HepG2 (cell line): ENCODE data around the gene CECR2. TPM values are rescaled to one million over a fixed set of nuclear protein-coding genes. Genes with fewer than 3 reads are reported as not detected.

ENCODE experiments used
- ATAC-seq: fragments of 200-7000 bp; cut with Tn5 transposase; 3 replicates; pipeline ENCODE4 v1.9.1; 2020; ENCODE audit warnings: mild to moderate bottlenecking, moderate library complexity
- BruUV-seq: library from RNA; stranded (reverse); fragments of 400-500 nt; replicated peaks from 2 replicates; lab custom pipeline; 2021; lab: Mats Ljungman, UMichigan
- CTCF ChIA-PET: fragments of 300-600 bp; formaldehyde crosslinking; extraction: SDS; loops from one replicate; lab custom pipeline; 2021; ENCODE audit warnings: low total read pairs, inconsistent platforms, low intra/inter-chr PET ratio; lab: Yijun Ruan, JAX
- POLR2A ChIA-PET: fragments of 350-600 bp; sonication (Branson Sonifier 250); formaldehyde crosslinking; loops from one replicate; lab custom pipeline; 2020; ENCODE audit warnings: antibody characterized with exemption, inconsistent platforms; lab: Yijun Ruan, JAX
- DNase-seq: peaks from one replicate; pipeline ENCODE4 v3.0.0-alpha.2; 2015; ENCODE audit warnings: low spot score
- FAIRE-seq: peaks from 3 replicates; lab custom pipeline; 2011; peaks lifted over from hg19 to GRCh38; lab: Jason Lieb, UNC
- H2AFZ ChIP-seq: one replicate; pipeline ENCODE4 v1.6.1; 2011; ENCODE audit warnings: low read length, inconsistent platforms
- H3K27ac ChIP-seq: fragments of 300-600 bp; 3 replicates; pipeline ENCODE4 v1.8.0; 2011; ENCODE audit warnings: mixed run types, mild to moderate bottlenecking, mixed read lengths, low read length, inconsistent platforms; ENCODE audit not compliant: insufficient read depth; ENCODE audit errors: extremely low read length
- H3K27me3 ChIP-seq, 2 experiments: fragments of 200-600 bp in 1 of 2; 2 replicates in 1 of 2; 3 replicates in 1 of 2; pipeline versions ENCODE4 v1.6.0 to v1.8.0; 2011; ENCODE audit warnings: low read length in 2 of 2, mild to moderate bottlenecking in 2 of 2, moderate library complexity in 2 of 2, inconsistent platforms in 1 of 2; ENCODE audit not compliant: insufficient read depth in 2 of 2, control insufficient read depth in 1 of 2
- H3K36me3 ChIP-seq, 2 experiments: fragments of 200-600 bp in 1 of 2; replicated peaks in 1 of 2; 2 replicates in 1 of 2; 3 replicates in 1 of 2; pipeline versions ENCODE4 v1.5.1 to v1.8.0; 2011; ENCODE audit warnings: low read length in 2 of 2, inconsistent platforms in 1 of 2; ENCODE audit not compliant: insufficient read depth in 2 of 2, control insufficient read depth in 1 of 2
- H3K4me1 ChIP-seq: 2 replicates; pipeline ENCODE4 v1.5.1; 2012; ENCODE audit warnings: low read length, inconsistent platforms; ENCODE audit not compliant: insufficient read depth
- H3K4me2 ChIP-seq: 2 replicates; pipeline ENCODE4 v1.6.0; 2011; ENCODE audit warnings: low read depth, low read length, inconsistent platforms
- H3K4me3 ChIP-seq, 3 experiments: fragments of 200-600 bp in 1 of 3; sonication (generic), shearing (Covaris generic) in 1 of 3; replicated peaks in 1 of 3; 2 replicates each; pipeline ENCODE4 v1.5.1; 2011 to 2016; ENCODE audit warnings: low read length in 3 of 3, inconsistent platforms in 2 of 3, low read depth in 2 of 3, mild to moderate bottlenecking in 2 of 3, control low read depth in 1 of 3, mixed read lengths in 1 of 3; ENCODE audit not compliant: insufficient read depth in 1 of 3
- H3K79me2 ChIP-seq: one replicate; pipeline ENCODE4 v1.6.1; 2011; ENCODE audit warnings: low read length, inconsistent platforms; ENCODE audit not compliant: insufficient read depth
- H3K9ac ChIP-seq: 2 replicates; pipeline ENCODE4 v1.6.0; 2011; ENCODE audit warnings: mild to moderate bottlenecking, low read depth, low read length, inconsistent platforms; ENCODE audit not compliant: insufficient read depth
- H3K9me3 ChIP-seq: 2 replicates; pipeline ENCODE4 v1.5.1; 2012; ENCODE audit warnings: mild to moderate bottlenecking, low read length
- H4K20me1 ChIP-seq: 2 replicates; pipeline ENCODE4 v1.6.0; 2011; ENCODE audit warnings: inconsistent platforms, mild to moderate bottlenecking, low read length, moderate library complexity; ENCODE audit not compliant: insufficient read depth
- CTCF ChIP-seq: sonication (generic); formaldehyde crosslinking; IDR thresholded peaks from 2 replicates; pipeline ENCODE4 v1.5.0; 2020; ENCODE audit warnings: mild to moderate bottlenecking, missing genetic modification reagents, moderate library complexity
- DNMT1 ChIP-seq: sonication (generic); formaldehyde crosslinking; IDR thresholded peaks from 2 replicates; pipeline ENCODE4 v1.5.1; 2020; ENCODE audit warnings: mild to moderate bottlenecking, missing genetic modification reagents
- GTF2F1 ChIP-seq: fragments of 150-350 bp; IDR thresholded peaks from 2 replicates; pipeline ENCODE4 v1.6.1; 2014; ENCODE audit warnings: low read length
- GTF3A ChIP-seq: sonication (generic); formaldehyde crosslinking; conservative IDR thresholded peaks from 2 replicates; pipeline ENCODE4 v1.4.0; 2020; ENCODE audit warnings: mild to moderate bottlenecking, missing genetic modification reagents
- HOXA9 ChIP-seq: sonication (generic); formaldehyde crosslinking; IDR thresholded peaks from 2 replicates; pipeline ENCODE4 v1.8.1; 2022; ENCODE audit warnings: missing genetic modification reagents, mild to moderate bottlenecking, moderate library complexity, borderline replicate concordance
- PRMT3 ChIP-seq: sonication (generic); formaldehyde crosslinking; IDR thresholded peaks from 2 replicates; pipeline ENCODE4 v1.8.1; 2022; ENCODE audit warnings: low read depth, mild to moderate bottlenecking, moderate library complexity, missing genetic modification reagents, borderline replicate concordance
- THYN1 ChIP-seq: sonication (generic); formaldehyde crosslinking; IDR thresholded peaks from 2 replicates; pipeline ENCODE4 v1.8.1; 2023; ENCODE audit warnings: low read depth, mild to moderate bottlenecking, moderate library complexity, missing genetic modification reagents, borderline replicate concordance
- ZNF101 ChIP-seq: sonication (generic); formaldehyde crosslinking; IDR thresholded peaks from 2 replicates; pipeline ENCODE4 v1.4.0; 2020; ENCODE audit warnings: mild to moderate bottlenecking, low read depth, missing genetic modification reagents, borderline replicate concordance
- ZNF639 ChIP-seq: conservative IDR thresholded peaks from 2 replicates; pipeline ENCODE4 v1.6.1; 2018; ENCODE audit warnings: missing genetic modification reagents
- WGBS: methylation state at CpG from one replicate; pipeline ENCODE4 v1.1.6; 2017; ENCODE audit warnings: low lambda C conversion rate; 5-methylcytosine and 5-hydroxymethylcytosine counted together
- in situ Hi-C: cut with HindIII; loops from 2 replicates; pipeline ENCODE4 v1.10.0; 2017; ENCODE audit warnings: low pct_unique_long_range_greater_than_20kb; ENCODE audit not compliant: extremely low pct_ligation_motif_present
- intact Hi-C: fragments of 100-400 bp; cut with micrococcal nuclease; formaldehyde crosslinking; loops from one replicate; pipeline ENCODE4 v1.10.0; 2022; ENCODE audit not compliant: unreplicated experiment
- polyA plus RNA-seq, 8 experiments: library from polyadenylated mRNA; depleted of rRNA in 3 of 8; stranded (reverse) in 7 of 8; unstranded in 1 of 8; fragments of >200 nt; fragmentation: Illumina TruSeq in 4 of 8; extraction: Trizol in 4 of 8; gene quantifications; 2 replicates each; pipeline versions ENCODE4 v1.2.1 to v1.2.3, GENCODE V29; 2011 to 2016; ENCODE audit warnings: low read depth in 4 of 8, missing spikeins in 1 of 8, mixed read lengths in 1 of 8; ENCODE audit not compliant: insufficient read depth in 1 of 8
- total RNA-seq, 5 experiments: library from RNA; depleted of rRNA; stranded (reverse); fragments of >200 nt; fragmentation: Illumina TruSeq; extraction: Trizol; gene quantifications; 2 replicates each; pipeline ENCODE4 v1.2.3, GENCODE V29; 2016; ENCODE audit warnings: low read depth in 1 of 5

CECR2 gene
- total and polyA plus RNA-seq, 2 of the 13 experiments (the other 11 are each of a cell fraction or from before 2014, with no cell fraction given): not detected

GRCh38 chr22:17540481-17540880 is 171.2 kb downstream of the CECR2 start:
- TF ChIP-seq THYN1 (CRISPR knock-in tag): no peak
- TF ChIP-seq PRMT3 (CRISPR knock-in tag): no peak
- peak; percentile 49 for TF ChIP-seq CTCF (CRISPR knock-in tag)
- TF ChIP-seq DNMT1 (CRISPR knock-in tag): no peak
- no peak for TF ChIP-seq GTF3A (CRISPR knock-in tag)
- TF ChIP-seq HOXA9: no peak
- no peak for TF ChIP-seq ZNF639 (CRISPR knock-in tag)
- TF ChIP-seq ZNF101: no peak
- TF ChIP-seq GTF2F1: no peak
- no peak overlapping the region for H2AFZ ChIP-seq
- no peak overlapping the region for H3K4me2 ChIP-seq
- BruUV-seq: no TSS peak
- no peaks in the 10 kb centered on the region for H3K79me2 ChIP-seq
- ChIA-PET POLR2A (no interaction called here), CTCF (no interaction called here)
- H3K9ac ChIP-seq: no peak overlapping the region
- in situ Hi-C loops: no loop called here
- no peak overlapping the region for H3K27ac ChIP-seq
- H3K4me1 ChIP-seq: no peaks in the 10 kb centered on the region
- intact Hi-C loops: no loop called here
- DNase-seq (no peak), ATAC-seq (no peak), FAIRE-seq (no peak)
- H3K27me3 ChIP-seq: no peaks in the 10 kb centered on the region; a peak in 2 of 5 replicates
- WGBS: 48% methylated on average over 12 of the region's 15 CpGs
- no peaks in the 10 kb centered on the region for H3K36me3 ChIP-seq
- H3K4me3 ChIP-seq: no peak overlapping the region
- no peaks in the 10 kb centered on the region for H3K9me3 ChIP-seq
- H4K20me1 ChIP-seq: no peaks in the 10 kb centered on the region
